ENCODE measurements around the gene CYTH1.

Gene CYTH1

DNA sequence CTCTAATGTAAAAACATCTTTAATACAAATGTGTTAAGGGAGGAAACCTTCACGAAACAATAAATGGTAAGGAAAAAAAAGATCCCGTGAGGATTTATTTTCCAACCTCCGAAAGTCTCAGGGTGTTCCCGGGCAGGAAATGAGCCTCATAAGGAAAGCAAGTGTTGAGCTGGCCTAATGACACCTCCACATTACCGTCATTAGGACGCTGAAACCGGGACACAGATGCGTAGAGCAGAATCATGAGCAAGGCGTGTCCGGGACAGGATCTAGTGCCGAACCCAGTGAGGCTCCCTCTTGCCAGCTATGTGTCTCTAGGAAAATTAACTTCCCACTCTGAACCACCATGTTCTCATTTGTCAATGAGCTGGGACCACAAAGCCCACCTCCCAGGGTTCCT is 22.7 kb upstream of the CYTH1 start:
- Histone ChIP-seq H3K4me3 (ENCODE audit: insufficient read length, low read depth) (no peak overlapping the region), H3K4me1 (ENCODE audit: insufficient read depth, insufficient read length) (peaks cover 2% of the 10 kb centered on the region), H3K36me3 (ENCODE audit: insufficient read depth, insufficient read length, low read length) (peaks cover 90% of the 10 kb centered on the region), H3K9ac (ENCODE audit: insufficient read length, low read depth) (no peak overlapping the region), H3K9me3 (ENCODE audit: insufficient read depth, low read length) (no peaks in the 10 kb centered on the region), H3K27me3 (ENCODE audit: insufficient read depth, insufficient read length) (no peaks in the 10 kb centered on the region)
- DNase-seq (ENCODE audit: low read depth, low spot score) = no peak
- TF ChIP-seq SUZ12 (IDR thresholded peaks at IDR 0.05; ENCODE audit: extremely low read depth, insufficient read depth, insufficient read length) = no peak
- no peak for TF ChIP-seq ZNF274 (IDR thresholded peaks at IDR 0.05; ENCODE audit: low read depth, low read length)
- TF ChIP-seq YY1 (IDR thresholded peaks at IDR 0.05; ENCODE audit: insufficient read depth, insufficient read length) = no peak

- Histone ChIP-seq H3K9ac (ENCODE audit: insufficient read length, low read depth) (no peak overlapping the region), H3K36me3 (ENCODE audit: insufficient read depth, insufficient read length, low read length) (peaks cover 90% of the 10 kb centered on the region)
- DNase-seq (ENCODE audit: low read depth, low spot score) = no peak
Measured at GRCh38 chr17:78803186-78803845, 21.2 kb upstream of the CYTH1 start.

DNA sequence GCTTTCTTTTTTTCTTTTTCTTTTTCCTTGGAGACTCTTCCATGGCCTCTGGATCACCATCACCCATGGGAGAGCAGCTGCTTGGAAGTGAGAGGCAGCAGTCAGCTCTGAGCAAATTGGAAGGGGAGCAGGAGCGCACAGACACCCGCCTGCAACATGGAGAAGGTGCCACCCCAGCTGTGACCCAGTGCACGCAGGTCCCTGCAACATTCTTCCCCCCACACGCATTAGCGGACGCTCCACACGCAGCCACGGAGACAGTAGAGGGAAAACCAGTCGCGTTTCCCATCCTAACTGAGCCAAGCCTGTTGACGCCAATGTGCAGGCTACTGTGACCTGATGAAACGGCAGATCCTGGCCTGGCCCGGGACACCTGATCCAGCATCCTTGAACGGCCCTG is 20.4 kb upstream of the CYTH1 start:
- no peak for DNase-seq (ENCODE audit: low read depth, low spot score)
- H3K9ac ChIP-seq (ENCODE audit: insufficient read length, low read depth) = no peak overlapping the region
- TF ChIP-seq ZNF274 (IDR thresholded peaks at IDR 0.05; ENCODE audit: low read depth, low read length) (no peak), SUZ12 (IDR thresholded peaks at IDR 0.05; ENCODE audit: extremely low read depth, insufficient read depth, insufficient read length) (no peak), YY1 (IDR thresholded peaks at IDR 0.05; ENCODE audit: insufficient read depth, insufficient read length) (no peak)
- H3K4me3 ChIP-seq (ENCODE audit: insufficient read length, low read depth) = no peak overlapping the region
- peaks cover 90% of the 10 kb centered on the region for H3K36me3 ChIP-seq (ENCODE audit: insufficient read depth, insufficient read length, low read length)
- no peaks in the 10 kb centered on the region for H3K9me3 ChIP-seq (ENCODE audit: insufficient read depth, low read length)
- H3K27me3 ChIP-seq (ENCODE audit: insufficient read depth, insufficient read length) = no peaks in the 10 kb centered on the region
- H3K4me1 ChIP-seq (ENCODE audit: insufficient read depth, insufficient read length) = peaks cover 2% of the 10 kb centered on the region

More at GRCh38 chr17:78803186-78803845, 21.2 kb upstream of the CYTH1 start:
- no peaks in the 10 kb centered on the region for H3K27me3 ChIP-seq (ENCODE audit: insufficient read depth, insufficient read length)
- H3K4me3 ChIP-seq (ENCODE audit: insufficient read length, low read depth) = no peak overlapping the region
- no peaks in the 10 kb centered on the region for H3K9me3 ChIP-seq (ENCODE audit: insufficient read depth, low read length)
- H3K4me1 ChIP-seq (ENCODE audit: insufficient read depth, insufficient read length) = peaks cover 2% of the 10 kb centered on the region
- TF ChIP-seq ZNF274 (IDR thresholded peaks at IDR 0.05; ENCODE audit: low read depth, low read length) (no peak), SUZ12 (IDR thresholded peaks at IDR 0.05; ENCODE audit: extremely low read depth, insufficient read depth, insufficient read length) (no peak), YY1 (IDR thresholded peaks at IDR 0.05; ENCODE audit: insufficient read depth, insufficient read length) (no peak)

DNA sequence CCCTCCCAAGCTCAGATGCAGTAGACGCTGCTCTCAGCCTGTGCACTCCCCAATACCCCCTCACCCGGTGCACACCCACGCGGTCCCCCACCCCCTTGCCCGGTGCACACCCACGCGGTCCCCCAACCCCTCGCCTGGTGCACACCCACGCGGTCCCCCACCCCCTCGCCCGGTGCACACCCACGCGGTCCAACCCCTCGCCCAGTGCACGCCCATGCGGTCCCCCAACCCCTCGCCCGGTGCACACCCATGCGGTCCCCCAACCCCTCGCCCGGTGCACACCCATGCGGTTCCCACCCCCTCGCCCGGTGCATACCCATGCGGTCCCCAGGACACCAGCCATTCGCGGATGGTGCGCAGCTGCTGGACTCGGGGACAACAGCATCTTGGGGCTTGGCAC is 19.9 kb upstream of the CYTH1 start:
- Histone ChIP-seq H3K9ac (ENCODE audit: insufficient read length, low read depth) (no peak overlapping the region), H3K36me3 (ENCODE audit: insufficient read depth, insufficient read length, low read length) (peaks cover 90% of the 10 kb centered on the region), H3K4me3 (ENCODE audit: insufficient read length, low read depth) (no peak overlapping the region), H3K9me3 (ENCODE audit: insufficient read depth, low read length) (no peaks in the 10 kb centered on the region), H3K27me3 (ENCODE audit: insufficient read depth, insufficient read length) (no peaks in the 10 kb centered on the region), H3K4me1 (ENCODE audit: insufficient read depth, insufficient read length) (peaks cover under 1% of the 10 kb centered on the region)
- TF ChIP-seq YY1 (IDR thresholded peaks at IDR 0.05; ENCODE audit: insufficient read depth, insufficient read length) (no peak), ZNF274 (IDR thresholded peaks at IDR 0.05; ENCODE audit: low read depth, low read length) (no peak)
- no peak for DNase-seq (ENCODE audit: low read depth, low spot score)

GRCh38 chr17:78800132-78800931 is 18.3 kb upstream of the CYTH1 start:
- H3K27me3 ChIP-seq (ENCODE audit: insufficient read depth, insufficient read length) = no peaks in the 10 kb centered on the region
- H3K4me1 ChIP-seq (ENCODE audit: insufficient read depth, insufficient read length) = no peaks in the 10 kb centered on the region
- TF ChIP-seq ZNF274 (IDR thresholded peaks at IDR 0.05; ENCODE audit: low read depth, low read length) = no peak
- TF ChIP-seq SUZ12 (IDR thresholded peaks at IDR 0.05; ENCODE audit: extremely low read depth, insufficient read depth, insufficient read length) = no peak
- TF ChIP-seq YY1 (IDR thresholded peaks at IDR 0.05; ENCODE audit: insufficient read depth, insufficient read length) = no peak
- H3K9me3 ChIP-seq (ENCODE audit: insufficient read depth, low read length) = no peaks in the 10 kb centered on the region
- H3K4me3 ChIP-seq (ENCODE audit: insufficient read length, low read depth) = no peak overlapping the region
- H3K36me3 ChIP-seq (ENCODE audit: insufficient read depth, insufficient read length, low read length) = peaks cover 91% of the 10 kb centered on the region
- H3K9ac ChIP-seq (ENCODE audit: insufficient read length, low read depth) = no peak overlapping the region
- DNase-seq (ENCODE audit: low read depth, low spot score) = no peak

- no peak for DNase-seq (ENCODE audit: low read depth, low spot score)
- H3K9ac ChIP-seq (ENCODE audit: insufficient read length, low read depth) = no peak overlapping the region
- H3K4me1 ChIP-seq (ENCODE audit: insufficient read depth, insufficient read length) = no peaks in the 10 kb centered on the region
- no peak for TF ChIP-seq ZNF274 (IDR thresholded peaks at IDR 0.05; ENCODE audit: low read depth, low read length)
- TF ChIP-seq SUZ12 (IDR thresholded peaks at IDR 0.05; ENCODE audit: extremely low read depth, insufficient read depth, insufficient read length) = no peak
- no peak for TF ChIP-seq YY1 (IDR thresholded peaks at IDR 0.05; ENCODE audit: insufficient read depth, insufficient read length)
- H3K36me3 ChIP-seq (ENCODE audit: insufficient read depth, insufficient read length, low read length) = peaks cover 93% of the 10 kb centered on the region
- H3K27me3 ChIP-seq (ENCODE audit: insufficient read depth, insufficient read length) = no peaks in the 10 kb centered on the region
- no peak overlapping the region for H3K4me3 ChIP-seq (ENCODE audit: insufficient read length, low read depth)
- H3K9me3 ChIP-seq (ENCODE audit: insufficient read depth, low read length) = no peaks in the 10 kb centered on the region
Measured at GRCh38 chr17:78798695-78799559, 16.9 kb upstream of the CYTH1 start.
